Measurements from ENCODE around the gene HIPK4.

- TF ChIP-seq, protein P1, sequence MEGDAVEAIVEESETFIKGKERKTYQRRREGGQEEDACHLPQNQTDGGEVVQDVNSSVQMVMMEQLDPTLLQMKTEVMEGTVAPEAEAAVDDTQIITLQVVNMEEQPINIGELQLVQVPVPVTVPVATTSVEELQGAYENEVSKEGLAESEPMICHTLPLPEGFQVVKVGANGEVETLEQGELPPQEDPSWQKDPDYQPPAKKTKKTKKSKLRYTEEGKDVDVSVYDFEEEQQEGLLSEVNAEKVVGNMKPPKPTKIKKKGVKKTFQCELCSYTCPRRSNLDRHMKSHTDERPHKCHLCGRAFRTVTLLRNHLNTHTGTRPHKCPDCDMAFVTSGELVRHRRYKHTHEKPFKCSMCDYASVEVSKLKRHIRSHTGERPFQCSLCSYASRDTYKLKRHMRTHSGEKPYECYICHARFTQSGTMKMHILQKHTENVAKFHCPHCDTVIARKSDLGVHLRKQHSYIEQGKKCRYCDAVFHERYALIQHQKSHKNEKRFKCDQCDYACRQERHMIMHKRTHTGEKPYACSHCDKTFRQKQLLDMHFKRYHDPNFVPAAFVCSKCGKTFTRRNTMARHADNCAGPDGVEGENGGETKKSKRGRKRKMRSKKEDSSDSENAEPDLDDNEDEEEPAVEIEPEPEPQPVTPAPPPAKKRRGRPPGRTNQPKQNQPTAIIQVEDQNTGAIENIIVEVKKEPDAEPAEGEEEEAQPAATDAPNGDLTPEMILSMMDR (conservative IDR thresholded peaks at IDR 0.05; ENCODE audit: low read length): no peak
- TF ChIP-seq EZH2phosphoT487 (IDR thresholded peaks at IDR 0.05; ENCODE audit: borderline replicate concordance, low read depth, low read length): no peak
Measured at GRCh38 chr19:40383668-40384248, 6.2 kb downstream of the HIPK4 start.
